H9 (cell line): ENCODE results near the gene KIF6. TPM values are rescaled to one million over a fixed set of nuclear protein-coding genes. Genes with fewer than 3 reads are reported as not detected.

Experiments used
- DNase-seq: peaks from one replicate; pipeline ENCODE4 v3.0.0-alpha.2; 2017
- H2AFZ ChIP-seq: one replicate; pipeline ENCODE4 v1.6.1; 2013; ENCODE audit warnings: mild to moderate bottlenecking, low read length, control low read depth, moderate library complexity
- H2AK5ac ChIP-seq: 2 replicates; pipeline ENCODE4 v1.6.1; 2013; ENCODE audit warnings: low read length, control low read depth, mixed read lengths; ENCODE audit not compliant: insufficient read length
- H2BK120ac ChIP-seq: one replicate; pipeline ENCODE4 v1.6.1; 2013; ENCODE audit warnings: low read depth, mild to moderate bottlenecking, low read length, control low read depth, inconsistent platforms; ENCODE audit not compliant: poor library complexity, severe bottlenecking
- H2BK12ac ChIP-seq: 2 replicates; pipeline ENCODE4 v1.6.1; 2013; ENCODE audit warnings: low read length, control low read depth, mixed read lengths, low read depth; ENCODE audit not compliant: insufficient read length
- H2BK15ac ChIP-seq: 2 replicates; pipeline ENCODE4 v1.6.1; 2013; ENCODE audit warnings: low read depth, low read length, control low read depth
- H2BK20ac ChIP-seq: one replicate; pipeline ENCODE4 v1.6.1; 2013; ENCODE audit warnings: low read depth, mild to moderate bottlenecking, low read length, control low read depth, inconsistent platforms; ENCODE audit not compliant: poor library complexity, severe bottlenecking
- H2BK5ac ChIP-seq: 2 replicates; pipeline ENCODE4 v1.6.1; 2013; ENCODE audit warnings: low read length, control low read depth, mixed read lengths; ENCODE audit not compliant: insufficient read length
- H3K14ac ChIP-seq: 2 replicates; pipeline ENCODE4 v1.6.1; 2013; ENCODE audit warnings: low read length, control low read depth; ENCODE audit not compliant: insufficient read depth
- H3K18ac ChIP-seq: 2 replicates; pipeline ENCODE4 v1.6.1; 2013; ENCODE audit warnings: low read depth, mild to moderate bottlenecking, mixed read lengths, low read length, control low read depth; ENCODE audit not compliant: insufficient read length
- H3K23ac ChIP-seq: 2 replicates; pipeline ENCODE4 v1.6.1; 2013; ENCODE audit warnings: low read length, control low read depth, mixed read lengths, low read depth; ENCODE audit not compliant: insufficient read length
- H3K23me2 ChIP-seq: 2 replicates; pipeline ENCODE4 v1.6.1; 2013; ENCODE audit warnings: low read depth, mild to moderate bottlenecking, mixed read lengths, low read length, control low read depth; ENCODE audit not compliant: insufficient read length, poor library complexity, severe bottlenecking
- H3K27ac ChIP-seq: 2 replicates; pipeline ENCODE4 v1.5.1; 2013; ENCODE audit warnings: low read length, control low read depth, mixed read lengths, low read depth; ENCODE audit not compliant: insufficient read length
- H3K27me3 ChIP-seq: 2 replicates; pipeline ENCODE4 v1.6.1; 2013; ENCODE audit warnings: low read length, control low read depth, inconsistent platforms; ENCODE audit not compliant: insufficient read depth
- H3K4ac ChIP-seq: 2 replicates; pipeline ENCODE4 v1.6.1; 2013; ENCODE audit warnings: low read depth, mild to moderate bottlenecking, control low read depth, inconsistent platforms, low read length, moderate library complexity
- H3K4me1 ChIP-seq: 2 replicates; pipeline ENCODE4 v1.6.1; 2013; ENCODE audit warnings: low read length, control low read depth, inconsistent platforms; ENCODE audit not compliant: insufficient read depth
- H3K4me2 ChIP-seq: 2 replicates; pipeline ENCODE4 v1.6.1; 2013; ENCODE audit warnings: low read length, control low read depth, mixed read lengths; ENCODE audit not compliant: insufficient read length, insufficient read depth
- H3K56ac ChIP-seq: 2 replicates; pipeline ENCODE4 v1.6.1; 2013; ENCODE audit warnings: low read depth, mild to moderate bottlenecking, mixed read lengths, low read length, control low read depth; ENCODE audit not compliant: insufficient read length
- H3K79me1 ChIP-seq: 2 replicates; pipeline ENCODE4 v1.6.1; 2013; ENCODE audit warnings: low read depth, mild to moderate bottlenecking, moderate library complexity, low read length, control low read depth, inconsistent platforms; ENCODE audit not compliant: insufficient read depth, poor library complexity, severe bottlenecking
- H3K79me2 ChIP-seq: 2 replicates; pipeline ENCODE4 v1.6.1; 2013; ENCODE audit warnings: low read length, control low read depth, inconsistent platforms; ENCODE audit not compliant: insufficient read depth
- H3K9ac ChIP-seq: 2 replicates; pipeline ENCODE4 v1.6.1; 2013; ENCODE audit warnings: low read length, control low read depth, mixed read lengths; ENCODE audit not compliant: insufficient read length; ENCODE audit errors: extremely low read depth
- H3K9me3 ChIP-seq: one replicate; pipeline ENCODE4 v1.6.1; 2013; ENCODE audit warnings: low read depth, low read length, inconsistent platforms; ENCODE audit not compliant: control insufficient read depth
- H3T11ph ChIP-seq: one replicate; pipeline ENCODE4 v1.6.1; 2013; ENCODE audit warnings: mild to moderate bottlenecking, low read length, control low read depth, inconsistent platforms
- H4K20me1 ChIP-seq: one replicate; pipeline ENCODE4 v1.6.1; 2013; ENCODE audit not compliant: control insufficient read depth, insufficient read length, insufficient read depth
- H4K5ac ChIP-seq: 2 replicates; pipeline ENCODE4 v1.6.1; 2013; ENCODE audit warnings: low read depth, mild to moderate bottlenecking, mixed read lengths, low read length, control low read depth; ENCODE audit not compliant: insufficient read length
- H4K8ac ChIP-seq: replicated peaks from 2 replicates; pipeline ENCODE4 v1.6.1; 2013; ENCODE audit warnings: low read length, control low read depth, mixed read lengths, low read depth; ENCODE audit not compliant: insufficient read length
- H4K91ac ChIP-seq: 2 replicates; pipeline ENCODE4 v1.6.1; 2013; ENCODE audit warnings: low read depth, mild to moderate bottlenecking, moderate library complexity, mixed read lengths, low read length, control low read depth; ENCODE audit not compliant: insufficient read length
- H3K27ac Mint-ChIP-seq, 3 experiments: 2 replicates in 2 of 3; 3 replicates in 1 of 3; pipeline ENCODE4 v1.8.0; 2020 to 2021; ENCODE audit warnings: mixed read lengths in 3 of 3, mild to moderate bottlenecking in 1 of 3, moderate library complexity in 1 of 3
- H3K27me3 Mint-ChIP-seq: 2 replicates; pipeline ENCODE4 v1.8.0; 2021; ENCODE audit warnings: low read depth, mild to moderate bottlenecking, moderate library complexity, mixed read lengths
- H3K36me3 Mint-ChIP-seq, 3 experiments: 2 replicates in 2 of 3; 3 replicates in 1 of 3; pipeline ENCODE4 v1.8.0; 2020 to 2021; ENCODE audit warnings: low read depth in 3 of 3, mixed read lengths in 3 of 3; ENCODE audit not compliant: insufficient read depth in 1 of 3
- H3K4me1 Mint-ChIP-seq, 2 experiments: 2 replicates each; pipeline ENCODE4 v1.8.0; 2020; ENCODE audit warnings: mixed read lengths in 2 of 2
- H3K4me3 Mint-ChIP-seq, 2 experiments: 2 replicates in 1 of 2; 3 replicates in 1 of 2; pipeline ENCODE4 v1.8.0; 2020 to 2021; ENCODE audit warnings: mild to moderate bottlenecking in 2 of 2, mixed read lengths in 2 of 2, moderate library complexity in 1 of 2
- H3K9me3 Mint-ChIP-seq, 2 experiments: 2 replicates in 1 of 2; 3 replicates in 1 of 2; pipeline ENCODE4 v1.8.0; 2020; ENCODE audit warnings: mild to moderate bottlenecking in 2 of 2, mixed read lengths in 2 of 2, moderate library complexity in 1 of 2
- CTCF ChIP-seq: fragments of 200-600 bp; sonication (generic); conservative IDR thresholded peaks from 3 replicates; pipeline ENCODE4 v1.8.0; 2021; ENCODE audit warnings: antibody characterized with exemption, mild to moderate bottlenecking
- WGBS: extraction: QIAGEN DNeasy Blood & Tissue Kit; methylation state at CpG from one replicate; pipeline ENCODE4 v1.1.7; 2013; ENCODE audit warnings: missing lambda C conversion rate, low lambda C conversion rate, mixed read lengths; ENCODE audit not compliant: insufficient read length; ENCODE audit errors: extremely low coverage; 5-methylcytosine and 5-hydroxymethylcytosine counted together
- total RNA-seq: library from RNA; stranded (reverse); gene quantifications from 2 replicates; pipeline ENCODE4 v1.2.1, GENCODE V29; 2021

The KIF6 gene
- total RNA-seq, 1 experiment from 2014 or later: 0.63 TPM

- H3K18ac ChIP-seq: no peak overlapping the region
- H3K4me1 Mint-ChIP-seq: peaks cover 5% of the 10 kb centered on the region in 2 experiments
- no peak overlapping the region for H3K56ac ChIP-seq
- no peaks in the 10 kb centered on the region for H3K23me2 ChIP-seq
- H3K27ac ChIP-seq: no peak overlapping the region
- H3K79me2 ChIP-seq: no peaks in the 10 kb centered on the region
- no peak overlapping the region for H2BK120ac ChIP-seq
- no peak overlapping the region for H3K14ac ChIP-seq
- peak overlapping the region; percentile 30 for H4K5ac ChIP-seq
- no peaks in the 10 kb centered on the region for H3K79me1 ChIP-seq
- H2BK20ac ChIP-seq: no peak overlapping the region
- no peak overlapping the region for H4K8ac ChIP-seq
- no peaks in the 10 kb centered on the region for H3K9me3 ChIP-seq
- DNase-seq: no peak
- H2BK12ac ChIP-seq: no peak overlapping the region
- no peaks in the 10 kb centered on the region for H3K27me3 ChIP-seq
- no peak overlapping the region for H3K4ac ChIP-seq
- H3K4me3 Mint-ChIP-seq: no peak overlapping the region
- no peaks in the 10 kb centered on the region for H3K36me3 Mint-ChIP-seq
- H3K27me3 Mint-ChIP-seq: peaks cover 1% of the 10 kb centered on the region
- 100% methylated on average over 5 of the region's 10 CpGs for whole genome bisulfite sequencing
- H3K23ac ChIP-seq: no peak overlapping the region
- no peaks in the 10 kb centered on the region; a peak in 1 of 5 replicates for H3K9me3 Mint-ChIP-seq
- no peak overlapping the region for H2AK5ac ChIP-seq
- no peak overlapping the region for H3T11ph ChIP-seq
- H3K4me1 ChIP-seq: no peaks in the 10 kb centered on the region
- H4K20me1 ChIP-seq: no peaks in the 10 kb centered on the region
- H3K4me2 ChIP-seq: no peak overlapping the region
- H3K9ac ChIP-seq: no peak overlapping the region
- H2AFZ ChIP-seq: no peak overlapping the region
- H4K91ac ChIP-seq: no peak overlapping the region
- no peak overlapping the region for H2BK5ac ChIP-seq
- H2BK15ac ChIP-seq: no peak overlapping the region
- TF ChIP-seq CTCF: no peak
- H3K27ac Mint-ChIP-seq: 0 out of 7 replicates have a peak overlapping the region, but pooled peaks of 1 of the 3 experiments have one; percentile 0
Observed at GRCh38 chr6:39378175-39378959, 346.8 kb downstream of the KIF6 start.
